Anterior cingulate cortex (tissue), 58 donors: ENCODE data around the gene LTB4R2.

Experiments
- DNase-seq, 58 donors: peaks; one replicate each; lab custom pipeline; 2025; lab: John Stamatoyannopoulos, UW

The LTB4R2 gene

DNA sequence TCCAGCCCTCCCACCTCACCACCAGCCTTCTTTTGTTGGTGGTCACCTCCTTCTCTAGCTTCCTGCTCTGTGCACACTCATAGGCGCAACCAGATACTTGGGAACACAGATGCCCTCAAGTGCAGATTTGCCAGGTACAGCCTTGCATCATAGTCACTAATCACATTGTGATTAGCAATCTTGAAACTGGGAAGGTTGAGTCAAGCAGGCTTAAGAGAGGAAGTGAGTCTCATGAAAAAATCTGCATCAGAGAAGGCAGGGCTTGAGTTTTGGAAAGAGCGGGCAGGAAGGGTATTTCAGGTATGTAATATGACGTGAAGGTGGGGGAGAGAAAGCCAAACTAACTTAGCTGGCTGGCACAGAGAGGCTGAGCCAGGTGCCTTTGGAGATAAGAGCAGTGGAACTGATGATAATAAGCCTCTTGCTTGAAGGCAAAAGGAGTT lies 35.8 kb upstream of the LTB4R2 start:
- peak in 3 of 58 donors; percentile 7 to 33 (median 21) for DNase-seq

DNA sequence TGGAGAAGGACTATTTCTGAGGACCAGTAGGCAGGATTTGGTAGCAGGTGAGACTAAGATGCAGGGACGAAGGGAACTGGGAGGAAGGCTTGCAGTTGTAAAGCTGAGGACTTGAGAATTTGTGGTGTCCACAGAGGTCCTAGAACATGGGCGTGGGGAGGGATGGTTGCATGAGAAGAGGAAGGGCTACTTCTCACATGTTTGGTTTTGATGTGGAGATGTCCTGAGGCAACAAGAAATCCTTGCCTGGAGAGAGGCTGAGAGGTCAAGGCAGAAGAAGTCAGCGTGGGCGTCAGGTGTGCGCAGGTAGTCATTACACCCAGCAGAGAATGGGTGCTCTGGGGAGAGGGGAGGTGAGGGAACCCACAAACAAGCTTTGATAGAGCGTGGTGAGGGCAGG lies 32.9 kb upstream of the LTB4R2 start:
- no peak for DNase-seq

DNA sequence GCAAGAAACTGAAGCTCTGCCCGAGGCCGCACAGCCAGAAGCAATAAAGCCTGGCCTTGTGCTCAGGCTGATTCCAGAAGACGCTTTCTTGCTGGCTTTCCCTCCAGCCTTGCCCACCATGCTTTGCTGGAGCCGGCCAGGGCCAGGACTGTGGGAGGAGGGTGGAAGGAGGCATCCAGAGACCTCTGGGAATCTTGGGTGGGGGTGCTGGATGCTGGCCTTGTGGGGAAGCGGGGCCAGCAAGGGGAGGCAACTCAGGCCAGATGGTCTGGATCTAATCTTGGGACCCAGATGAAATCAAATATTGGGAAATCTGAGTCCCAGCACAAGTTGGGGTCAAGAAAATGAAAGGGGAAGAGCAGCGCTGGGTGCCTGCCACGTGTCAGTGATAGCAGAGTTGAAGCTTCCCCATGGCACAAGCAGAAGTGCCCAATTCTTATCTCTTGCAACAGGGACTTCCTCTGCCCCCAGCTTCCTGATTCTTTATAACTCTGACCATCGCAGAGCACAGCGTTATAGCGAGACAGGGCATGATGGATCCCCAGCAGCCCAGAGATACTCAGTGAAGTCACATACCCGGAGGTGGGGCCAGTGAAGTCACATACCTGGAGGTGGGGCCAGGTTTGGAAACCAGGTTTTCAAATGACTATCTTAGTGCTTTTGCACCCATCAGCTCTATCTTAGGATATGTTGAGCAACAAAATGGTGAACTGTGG lies 32.2 kb upstream of the LTB4R2 start:
- peak in 10 of 58 donors; percentile 8 to 33 (median 16) for DNase-seq

DNA sequence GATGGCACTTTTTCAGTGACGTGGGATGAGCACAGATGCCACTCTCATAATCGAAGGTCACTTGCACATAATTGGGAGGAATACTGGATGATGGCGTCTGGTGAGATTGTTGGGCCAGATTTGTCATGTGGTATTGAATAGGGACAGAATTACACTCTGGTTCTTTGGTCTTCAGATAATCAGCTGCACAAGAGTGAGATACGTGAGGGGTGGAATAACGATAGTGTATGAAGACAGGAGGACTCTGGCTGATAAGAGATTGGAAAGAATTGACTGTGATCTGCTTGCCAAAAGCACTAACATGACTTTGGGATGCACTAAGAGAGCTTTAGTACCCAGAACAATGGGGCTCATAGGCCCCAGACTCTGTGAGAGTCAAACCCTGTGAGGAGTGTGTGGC lies 31.5 kb upstream of the LTB4R2 start:
- no peak for DNase-seq

DNA sequence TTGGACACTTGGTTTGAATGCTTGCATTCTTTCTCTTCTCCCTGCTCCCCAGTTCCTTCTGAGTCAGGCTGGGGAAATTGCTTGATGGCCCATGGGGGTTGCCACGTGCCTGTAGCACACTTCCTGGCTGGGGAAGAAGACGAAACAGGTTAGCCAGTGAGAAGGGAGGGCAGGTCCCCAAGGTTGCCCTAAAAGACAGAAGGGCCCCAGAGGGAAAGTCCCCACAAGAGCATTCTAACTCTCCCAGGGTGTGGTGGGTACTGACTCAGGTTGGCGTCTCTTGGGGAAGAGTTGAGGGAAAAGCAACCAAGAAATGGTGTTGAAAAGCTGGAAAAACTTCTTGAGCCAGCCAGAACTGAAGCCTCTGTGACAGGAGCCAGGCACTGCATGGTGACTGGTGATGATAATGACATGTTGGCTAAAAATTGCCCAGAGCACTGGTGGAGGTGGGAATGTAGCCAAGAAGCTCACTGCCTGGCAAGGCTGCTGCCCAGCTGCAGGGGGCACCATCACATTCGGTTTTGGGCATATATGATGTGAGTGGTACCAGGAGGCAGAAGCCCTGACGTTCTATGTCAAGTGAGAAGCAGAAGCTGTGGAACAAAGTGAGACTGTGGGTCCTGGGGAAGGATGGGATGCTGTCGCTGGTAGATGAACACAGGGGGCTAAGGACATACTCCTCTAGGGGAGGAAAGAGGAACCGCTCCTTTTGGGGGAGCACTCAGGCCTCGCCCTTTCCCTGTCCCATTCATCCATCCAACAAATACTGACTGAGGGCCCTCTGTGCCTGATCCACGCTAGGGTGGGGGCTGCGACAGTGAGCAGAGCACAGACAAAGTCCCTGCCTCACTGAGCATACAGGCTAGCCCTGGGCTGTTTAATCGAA lies 30.4 kb upstream of the LTB4R2 start:
- DNase-seq, result peak in 30 of 58 donors; percentile 6 to 59 (median 26)

DNA sequence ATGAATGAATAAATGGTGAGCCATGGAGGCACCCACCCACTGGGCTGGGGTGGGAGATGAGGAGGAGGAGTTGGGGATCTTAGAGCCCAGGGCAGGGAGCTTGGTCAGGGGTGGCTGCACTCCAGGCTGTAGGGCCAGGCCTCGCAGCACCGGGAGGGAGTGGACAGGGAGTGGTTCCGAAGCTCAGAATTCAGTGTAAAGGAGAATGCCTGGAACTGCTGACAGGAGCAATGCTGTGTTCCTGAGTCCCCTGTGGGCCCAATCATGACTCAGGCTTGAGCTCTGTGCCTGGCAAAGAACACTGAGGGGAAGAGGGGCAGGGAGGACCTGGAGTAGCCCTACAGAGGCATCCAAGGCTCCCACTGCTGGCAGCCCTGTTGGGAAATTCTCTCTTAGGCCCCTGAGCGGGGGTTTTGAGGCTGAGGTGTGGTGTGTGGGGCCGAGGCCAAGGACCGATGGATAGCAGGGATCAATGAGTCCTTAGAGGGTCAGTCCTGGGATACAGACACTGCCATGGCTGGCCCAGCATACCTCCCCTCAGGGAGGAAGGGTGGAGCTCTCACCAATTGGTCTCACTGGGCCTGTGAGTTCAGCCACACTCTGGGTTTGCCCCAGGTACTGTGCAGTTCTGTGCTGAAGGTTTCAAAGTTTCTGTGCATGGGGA lies 29.0 kb upstream of the LTB4R2 start:
- DNase-seq, result no peak

DNA sequence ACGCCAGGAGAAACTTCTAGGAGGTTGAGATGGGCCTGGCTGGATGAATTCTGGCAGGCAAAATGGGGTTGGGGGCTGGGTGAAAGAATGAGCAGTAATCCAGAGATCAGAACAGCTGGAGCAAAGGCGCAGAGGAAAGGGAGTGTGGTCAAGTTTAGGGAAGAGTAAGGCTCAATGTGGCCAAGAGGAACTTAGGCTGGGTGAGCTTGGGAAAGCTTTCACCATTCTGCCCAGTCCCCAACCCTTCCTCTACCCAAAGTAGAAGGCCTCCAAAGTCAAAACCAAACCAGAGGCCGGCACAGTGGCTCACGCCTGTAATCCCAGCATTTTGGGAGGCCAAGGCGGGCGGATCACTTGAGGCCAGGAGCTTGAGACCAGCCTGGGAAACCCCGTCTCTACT lies 28.3 kb upstream of the LTB4R2 start:
- DNase-seq, result no peak

DNA sequence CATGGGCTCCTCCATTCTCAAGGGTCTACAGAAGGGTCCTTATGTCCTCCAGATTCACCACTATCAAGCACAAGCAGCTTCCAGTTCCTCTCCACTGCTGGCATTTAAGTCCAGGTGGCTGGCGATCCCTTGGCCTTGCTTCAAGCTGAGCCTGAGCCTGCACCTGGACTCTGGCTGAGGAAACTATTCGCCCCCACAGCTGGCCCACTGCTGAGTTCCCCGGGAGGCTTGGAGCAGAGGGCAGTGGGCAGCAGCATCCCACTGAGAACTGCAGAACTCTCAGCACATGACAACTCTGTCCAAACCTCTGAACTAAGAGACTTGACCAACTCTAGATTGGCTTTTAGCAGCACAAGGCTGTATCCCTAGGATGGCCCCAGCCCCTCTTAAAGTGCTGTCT lies 27.2 kb upstream of the LTB4R2 start:
- DNase-seq, result no peak

DNA sequence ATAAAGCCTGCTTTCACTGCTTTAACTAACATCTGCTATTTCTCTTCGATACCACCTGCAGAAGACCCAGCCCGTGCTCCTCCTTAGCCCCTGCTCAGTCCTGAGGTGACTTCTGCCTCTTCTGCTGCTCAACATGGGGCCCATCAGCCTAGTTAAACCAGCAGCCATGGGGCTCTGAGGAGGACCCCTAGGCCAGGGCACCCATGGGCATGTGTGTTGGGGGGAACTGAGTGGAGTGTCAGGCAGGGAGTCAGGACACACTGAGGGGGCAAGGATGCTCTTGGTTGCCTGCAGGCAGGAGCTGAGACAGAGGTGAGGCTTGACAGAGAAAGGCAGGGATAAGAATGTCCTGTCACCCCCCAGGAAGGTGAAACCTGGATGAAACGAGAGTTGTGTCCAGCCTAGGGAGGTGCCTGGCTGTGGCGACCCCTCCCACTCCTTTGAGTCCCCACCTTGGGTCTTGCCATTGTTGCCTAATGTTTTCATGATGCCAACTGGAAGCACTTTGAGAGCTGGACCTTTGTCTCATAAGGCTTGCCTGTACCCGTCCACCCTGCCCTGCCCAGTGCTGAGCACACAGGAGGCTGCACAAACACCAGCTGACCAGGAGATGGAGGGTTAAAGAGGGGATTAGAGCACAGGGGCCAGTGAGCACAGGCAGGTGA lies 26.0 kb upstream of the LTB4R2 start:
- no peak for DNase-seq

DNA sequence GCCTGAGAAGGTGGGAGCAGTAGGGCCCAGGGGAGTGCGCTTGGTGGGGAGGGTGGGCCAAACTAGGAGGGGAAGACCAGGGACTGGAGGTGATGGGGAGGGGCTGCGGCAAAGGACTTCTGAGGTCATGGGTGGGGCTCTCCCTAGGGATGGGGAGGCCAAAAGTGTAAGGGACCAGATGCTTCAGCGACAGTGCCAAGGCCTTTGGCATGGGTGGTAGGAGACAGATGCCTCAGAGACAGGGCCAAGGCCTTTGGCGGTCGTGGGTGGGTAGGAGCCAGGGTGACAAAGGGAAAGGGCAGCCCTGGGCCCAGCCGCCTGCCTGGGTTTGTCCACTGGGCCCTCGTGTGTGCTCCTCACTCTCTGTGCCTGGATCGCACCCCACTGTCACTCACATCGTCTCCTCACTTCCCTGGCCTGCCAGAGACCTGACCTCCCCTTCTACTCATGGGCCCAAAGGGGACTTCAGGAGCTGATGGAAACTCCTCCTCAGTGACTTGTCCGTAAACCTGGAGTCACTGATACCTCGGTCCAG lies 25.4 kb upstream of the LTB4R2 start:
- no peak for DNase-seq

DNA sequence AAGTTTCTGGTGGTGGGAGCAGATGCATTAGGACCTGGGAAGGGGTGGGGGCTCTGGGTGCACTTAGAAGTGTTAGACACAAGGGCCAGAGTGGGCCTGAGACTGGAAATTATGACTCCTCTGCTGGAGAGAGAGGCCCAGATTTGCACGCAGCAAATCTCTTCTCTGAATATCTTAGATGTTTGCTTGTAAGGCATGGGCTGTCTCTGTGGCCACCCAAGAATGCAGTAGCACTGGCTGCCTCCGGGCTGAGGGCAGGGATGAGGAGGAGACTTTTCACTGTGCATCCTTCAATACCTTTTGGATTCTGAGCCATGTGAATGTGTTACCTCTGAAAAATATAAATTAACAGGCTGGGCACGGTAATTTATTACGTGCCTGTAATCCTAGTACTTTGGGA lies 24.6 kb upstream of the LTB4R2 start:
- DNase-seq, result no peak

DNA sequence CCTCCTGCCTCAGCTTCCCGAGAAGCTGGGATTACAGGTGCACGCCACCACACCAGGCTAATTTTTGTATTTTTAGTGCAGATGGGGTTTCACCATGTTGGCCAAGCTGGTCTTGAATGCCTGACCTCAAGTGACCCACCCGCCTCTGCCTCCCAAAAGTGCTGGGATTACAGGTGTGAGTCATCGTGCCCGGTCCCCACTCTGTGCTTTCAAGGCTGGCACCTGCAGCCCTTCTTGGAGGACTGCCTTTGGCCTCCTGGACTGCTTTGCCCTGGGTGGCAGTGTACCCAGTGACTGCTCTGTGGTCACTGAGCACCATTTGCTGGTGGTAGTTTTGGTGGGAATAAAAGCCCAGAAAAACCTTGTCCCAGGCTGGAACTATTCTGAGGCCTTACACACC lies 22.9 kb upstream of the LTB4R2 start:
- no peak for DNase-seq

DNA sequence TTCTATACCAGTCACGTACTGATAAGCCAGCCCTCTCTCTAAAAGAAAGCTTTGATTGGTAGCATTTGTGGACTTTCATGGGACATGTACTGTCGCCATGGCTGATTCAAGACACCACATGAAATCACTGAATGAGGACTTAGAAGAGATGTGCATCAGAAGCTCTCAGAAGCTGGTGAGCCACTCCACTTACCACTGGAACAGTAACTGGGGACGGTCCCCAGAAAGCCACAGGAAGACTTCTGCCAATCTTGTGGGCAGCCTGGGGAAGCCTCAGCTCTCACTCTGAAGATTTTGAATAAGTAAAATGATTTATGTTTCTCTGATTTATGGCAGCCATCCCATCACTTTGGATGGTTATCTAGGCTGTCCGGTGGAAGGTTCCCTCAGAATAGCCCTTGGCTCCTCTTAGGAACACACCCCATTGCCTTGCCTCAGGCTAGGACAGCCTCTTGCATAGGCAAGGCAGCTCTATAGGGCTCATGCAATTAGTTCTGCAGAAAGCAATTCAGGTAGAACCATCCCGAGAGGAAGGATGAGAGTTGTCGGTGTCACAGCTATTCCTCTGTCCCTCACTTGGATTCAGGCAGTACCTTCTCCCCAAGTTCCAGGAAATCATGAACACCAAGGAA lies 20.2 kb upstream of the LTB4R2 start:
- DNase-seq, result no peak

DNA sequence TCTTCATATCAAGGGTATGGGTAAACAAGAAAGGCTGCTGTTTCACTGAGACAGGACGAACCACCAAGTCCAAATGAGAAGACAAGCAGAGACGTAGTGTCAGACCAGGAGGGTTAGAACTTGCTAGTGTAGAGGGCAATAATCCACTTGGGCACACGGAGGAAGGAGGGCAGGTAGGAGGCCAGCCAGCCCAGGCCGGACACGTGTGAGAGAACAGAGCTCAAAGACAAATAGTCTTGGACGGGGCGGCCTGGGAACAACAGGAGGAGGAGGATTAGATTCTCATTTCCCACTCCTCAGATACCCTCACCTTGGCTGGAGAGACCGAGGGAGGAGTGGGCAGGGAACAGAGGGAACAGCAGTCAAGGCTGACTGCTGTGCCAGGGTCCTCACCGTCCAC lies 19.2 kb upstream of the LTB4R2 start:
- no peak for DNase-seq

DNA sequence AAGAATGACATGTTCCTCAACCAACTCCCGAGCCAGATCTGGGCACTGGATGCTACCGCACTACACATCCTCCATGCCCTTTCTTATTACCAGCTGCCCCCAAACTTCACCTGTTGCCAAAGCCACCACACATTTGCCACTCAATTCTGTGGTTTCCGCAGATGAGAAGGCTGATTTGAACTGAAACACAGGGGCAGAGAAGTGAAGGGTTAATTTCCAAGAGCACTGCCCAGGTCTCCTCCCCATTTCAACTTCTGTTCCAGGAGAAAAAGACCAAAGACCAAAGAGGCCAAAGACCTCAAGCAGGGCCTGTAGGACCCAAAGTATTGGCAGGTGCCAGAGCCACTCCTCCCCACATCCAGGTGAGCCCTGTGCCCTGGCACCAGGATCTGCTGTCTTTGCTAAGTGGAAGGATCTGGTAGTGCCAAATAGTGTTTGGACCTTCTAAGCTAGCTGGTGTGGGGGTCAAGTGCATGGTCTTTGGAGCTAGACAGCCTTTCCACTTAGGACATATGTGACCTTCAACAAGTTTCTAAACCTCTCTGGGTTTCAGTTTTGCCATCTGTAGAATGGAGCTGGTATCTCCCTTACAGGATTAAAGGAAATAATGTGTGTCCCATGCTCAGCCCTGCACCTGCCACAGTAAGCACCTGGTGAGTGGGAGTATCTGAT lies 18.4 kb upstream of the LTB4R2 start:
- no peak for DNase-seq

DNA sequence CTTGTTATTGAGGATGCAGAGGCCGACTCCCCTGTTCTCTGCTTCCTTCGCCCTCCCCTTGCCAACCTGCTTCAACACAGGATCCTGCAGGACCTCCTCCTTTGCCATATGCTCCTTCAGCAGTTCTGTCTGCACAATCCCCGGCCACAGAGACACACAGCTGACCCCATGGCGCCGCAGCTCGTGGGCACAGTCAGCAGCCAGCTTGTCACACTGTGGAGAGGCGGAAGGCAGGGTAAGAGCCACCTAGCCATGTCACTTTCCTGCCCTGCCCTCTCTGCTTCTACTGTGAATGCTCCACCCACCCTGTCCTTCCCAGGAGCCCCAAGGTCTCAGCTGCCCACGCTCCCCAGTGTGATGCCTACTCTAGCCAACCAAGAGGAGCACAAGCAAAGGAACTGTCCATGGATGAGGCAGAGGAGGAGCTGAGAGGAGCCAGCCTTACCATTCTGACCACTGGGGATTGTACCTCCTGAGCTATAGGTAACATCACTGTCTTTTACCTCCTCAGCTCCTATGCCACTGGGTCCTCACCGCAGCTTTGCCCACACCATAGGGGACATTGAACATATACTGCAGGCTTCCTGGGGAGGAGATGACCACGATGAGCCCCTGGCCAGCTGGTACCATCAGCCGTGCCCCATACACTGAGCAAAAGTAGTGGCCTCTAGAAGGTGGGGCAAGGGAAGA lies 17.7 kb upstream of the LTB4R2 start:
- DNase-seq, result no peak

DNA sequence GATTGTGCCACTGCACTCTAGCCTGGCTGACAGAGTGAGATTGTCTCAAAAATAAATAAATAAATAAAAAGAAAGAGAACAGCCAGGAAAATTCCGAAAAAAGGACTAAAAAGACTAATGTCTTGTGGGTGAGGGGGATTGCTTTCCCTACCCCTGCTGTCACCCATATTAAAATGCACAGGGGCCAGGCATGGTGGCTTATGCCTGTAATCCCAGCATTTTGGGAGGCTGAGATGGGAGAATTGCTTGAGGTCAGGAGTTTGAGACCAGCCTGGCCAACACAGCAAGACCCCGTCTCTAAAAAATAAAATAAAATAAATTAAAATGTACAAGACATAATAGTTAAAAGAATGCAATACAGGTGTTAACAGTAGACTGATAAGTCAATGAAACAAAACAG lies 16.4 kb upstream of the LTB4R2 start:
- no peak for DNase-seq

DNA sequence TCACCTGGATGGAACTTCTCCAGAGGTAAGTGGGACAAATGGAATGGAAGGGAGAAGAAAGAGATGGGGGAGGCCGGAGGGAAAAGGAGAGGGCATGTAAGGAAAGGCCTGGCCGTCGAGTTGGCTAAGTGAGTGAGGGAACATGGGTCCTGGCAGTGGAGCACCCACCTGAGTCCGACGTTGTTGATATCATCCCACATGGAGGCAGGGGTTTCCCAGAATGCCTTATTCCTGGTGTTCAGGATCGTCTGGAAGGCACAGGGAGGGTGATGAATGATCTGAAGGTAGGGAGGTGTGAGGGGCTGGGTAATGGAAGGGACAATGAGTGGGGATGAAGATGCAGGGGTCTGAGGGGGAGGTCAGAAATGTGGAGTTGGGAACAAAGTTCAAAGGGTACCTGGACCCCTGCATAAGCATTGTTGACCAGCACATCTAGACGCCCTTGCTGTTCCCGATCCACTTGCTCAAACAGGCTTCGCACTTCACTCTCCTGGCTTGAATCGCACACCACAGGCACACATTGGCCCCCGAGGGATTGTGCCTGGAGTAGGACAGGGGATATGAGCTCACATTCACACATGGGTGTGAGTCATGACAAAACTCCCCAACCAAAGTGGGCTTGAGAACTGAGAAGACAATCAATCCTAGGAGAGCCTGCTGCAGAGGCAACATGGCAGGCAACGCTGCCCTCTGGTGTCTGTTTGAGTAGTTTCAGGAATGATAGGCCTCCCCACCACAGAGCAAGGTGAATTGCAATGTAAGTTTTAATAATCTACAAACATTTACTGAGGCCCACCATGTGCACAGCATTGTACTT lies 13.4 kb upstream of the LTB4R2 start:
- DNase-seq, result peak in 45 of 58 donors; percentile 4 to 62 (median 38)
